Activated CD4-positive, alpha-beta T cell treated with anti-CD3 and anti-CD28 coated beads for 36 hours (primary cell): ENCODE measurements around the gene CCDC81. TPM values are rescaled to one million over a fixed set of nuclear protein-coding genes. Genes with fewer than 3 reads are reported as not detected.
A peak's percentile ranks its signal among the peaks of the same experiment; 100 is the strongest.

ENCODE experiments used
- ATAC-seq: fragments of 200-7000 bp; cut with Tn5 transposase; one replicate; pipeline ENCODE4 v1.10.0; 2021; ENCODE audit warnings: mild to moderate bottlenecking, moderate library complexity
- CTCF ChIA-PET: fragments of 350-600 bp; sonication (Branson Sonifier 250); formaldehyde crosslinking; loops from one replicate; lab custom pipeline; 2021; ENCODE audit warnings: antibody characterized with exemption; lab: Charles Lee
- POLR2A ChIA-PET: fragments of 350-600 bp; sonication (Branson Sonifier 250); formaldehyde crosslinking; loops from one replicate; lab custom pipeline; 2021; ENCODE audit warnings: antibody characterized with exemption, inconsistent platforms; lab: Charles Lee
- DNase-seq: peaks from one replicate; pipeline ENCODE4 v3.0.0-alpha.2; 2020
- H3K27ac Mint-ChIP-seq: one replicate; pipeline ENCODE4 v1.8.0; 2021; ENCODE audit warnings: mixed read lengths
- H3K27me3 Mint-ChIP-seq: one replicate; pipeline ENCODE4 v1.8.0; 2021; ENCODE audit warnings: mixed read lengths
- H3K36me3 Mint-ChIP-seq: one replicate; pipeline ENCODE4 v1.8.0; 2021; ENCODE audit warnings: low read depth, mixed read lengths
- H3K4me1 Mint-ChIP-seq: one replicate; pipeline ENCODE4 v1.8.0; 2021; ENCODE audit warnings: mixed read lengths
- H3K4me3 Mint-ChIP-seq: one replicate; pipeline ENCODE4 v1.8.0; 2021; ENCODE audit warnings: mild to moderate bottlenecking, moderate library complexity, mixed read lengths
- H3K9me3 Mint-ChIP-seq: one replicate; pipeline ENCODE4 v1.8.0; 2021; ENCODE audit warnings: low read depth, mixed read lengths
- intact Hi-C, 2 experiments: fragments of 100-400 bp; cut with DNase I in 1 of 2; cut with micrococcal nuclease in 1 of 2; formaldehyde crosslinking; loops; one replicate each; pipeline versions ENCODE4 v1.14.2 to v1.15.1; 2022 to 2024; cut with DNase I, micrococcal nuclease
- total RNA-seq, 2 experiments: library from RNA; stranded (reverse); gene quantifications; one replicate each; pipeline ENCODE4 v1.2.3, GENCODE V29; 2021

The CCDC81 gene
- total RNA-seq, 2 experiments from 2014 or later, result 0.79 to 0.82 TPM

DNA sequence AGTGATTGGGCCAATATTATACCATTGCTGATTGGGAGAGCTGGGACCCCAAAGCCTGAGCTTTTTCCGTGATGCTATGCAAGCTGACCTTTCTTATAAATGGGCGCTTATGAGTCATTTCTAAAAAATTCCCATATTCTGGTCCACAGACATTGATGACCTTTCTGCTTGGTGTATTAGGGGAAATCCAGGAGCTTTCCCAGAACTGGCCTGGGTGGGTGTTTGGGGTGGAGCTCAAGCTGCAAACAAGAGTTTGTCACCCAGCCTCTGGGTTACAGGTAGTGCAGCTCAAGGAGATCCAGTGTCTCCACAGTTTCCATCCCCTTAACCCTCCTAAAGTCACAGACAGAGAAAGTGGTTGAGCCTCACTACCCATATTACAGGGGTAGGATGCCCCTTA lies 67.7 kb downstream of the CCDC81 start:
- POLR2A ChIA-PET, result interaction anchor here (0.7 kb wide), 3 partner anchors 59 to 950 kb away, joined by 3 to 4 read pairs (median 3); no protein-coding TSS in a partner anchor
- Mint-ChIP-seq H3K9me3 (no peaks in the 10 kb centered on the region), H3K27ac (peak overlapping the region; percentile 55), H3K4me1 (peaks cover 28% of the 10 kb centered on the region), H3K4me3 (no peak overlapping the region), H3K27me3 (no peaks in the 10 kb centered on the region), H3K36me3 (peaks cover 4% of the 10 kb centered on the region)
- CTCF ChIA-PET, result interaction anchor here (0.9 to 1.7 kb wide), 4 partner anchors 12 to 166 kb away, joined by 3 to 14 read pairs (median 4); no protein-coding TSS in a partner anchor
- intact Hi-C loops, result loop anchor here in 1 of 2 experiments (10.0 kb wide), 1 partner anchor 588 kb away; the partner anchor contains the start of gene CCDC83
- DNase-seq (peak; percentile 38), ATAC-seq (peak; percentile 33)

DNA sequence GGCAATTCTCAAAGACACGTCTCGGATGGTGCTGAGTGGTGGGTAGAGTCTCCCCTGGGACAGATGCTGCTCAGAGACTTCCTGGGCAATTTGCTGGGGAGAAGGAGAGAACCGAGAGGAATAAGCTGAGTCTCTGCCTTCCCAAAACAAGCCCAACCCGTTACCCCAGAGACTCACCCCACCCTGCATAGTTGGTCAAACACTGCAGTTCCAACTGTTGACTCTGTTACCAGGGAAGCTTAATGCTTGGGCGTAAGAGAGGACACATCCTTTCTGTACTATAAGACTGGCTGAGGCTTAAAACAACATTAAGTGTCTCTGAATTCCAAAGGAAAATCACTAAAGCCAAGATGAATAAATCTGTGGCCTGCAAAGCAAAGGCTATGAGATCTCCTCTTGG lies 68.1 kb downstream of the CCDC81 start:
- Mint-ChIP-seq H3K27me3 (no peaks in the 10 kb centered on the region), H3K9me3 (no peaks in the 10 kb centered on the region), H3K27ac (peak overlapping the region; percentile 55), H3K4me3 (no peak overlapping the region), H3K36me3 (peaks cover 4% of the 10 kb centered on the region), H3K4me1 (peaks cover 28% of the 10 kb centered on the region)
- CTCF ChIA-PET, result interaction anchor here (0.9 to 1.7 kb wide), 4 partner anchors 11 to 165 kb away, joined by 3 to 14 read pairs (median 4); no protein-coding TSS in a partner anchor
- POLR2A ChIA-PET, result interaction anchor here (0.7 kb wide), 3 partner anchors 59 to 950 kb away, joined by 3 to 4 read pairs (median 3); no protein-coding TSS in a partner anchor
- DNase-seq, result no peak
- no peak for ATAC-seq
- intact Hi-C loops, result loop anchor here in 1 of 2 experiments (10.0 kb wide), 1 partner anchor 588 kb away; the partner anchor contains the start of gene CCDC83

- peaks cover 28% of the 10 kb centered on the region for H3K4me1 Mint-ChIP-seq
- no peaks in the 10 kb centered on the region for H3K9me3 Mint-ChIP-seq
- no peak for ATAC-seq
- no peaks in the 10 kb centered on the region for H3K27me3 Mint-ChIP-seq
- ChIA-PET POLR2A (no interaction called here), CTCF (interaction anchor here (0.9 to 1.7 kb wide), 4 partner anchors 11 to 165 kb away, joined by 3 to 14 read pairs (median 4); no protein-coding TSS in a partner anchor)
- peak overlapping the region; percentile 63 for H3K27ac Mint-ChIP-seq
- H3K36me3 Mint-ChIP-seq, result peaks cover 4% of the 10 kb centered on the region
- intact Hi-C loops, result loop anchor here in 1 of 2 experiments (10.0 kb wide), 1 partner anchor 589 kb away; the partner anchor contains the start of gene CCDC83
- DNase-seq, result no peak
- no peak overlapping the region for H3K4me3 Mint-ChIP-seq
These were observed 68.7 kb downstream of the CCDC81 start for GRCh38 chr11:86443415-86443814.

- ChIA-PET CTCF (interaction anchor here (1.0 to 1.3 kb wide), 2 partner anchors 9 to 10 kb away, joined by 4 read pairs; no protein-coding TSS in a partner anchor), POLR2A (no interaction called here)
- intact Hi-C loops, result loop anchor here in 1 of 2 experiments (10.0 kb wide), 1 partner anchor 590 kb away; the partner anchor contains the start of gene CCDC83
- Mint-ChIP-seq H3K4me3 (no peak overlapping the region), H3K27me3 (no peaks in the 10 kb centered on the region), H3K4me1 (peaks cover 28% of the 10 kb centered on the region), H3K27ac (no peak overlapping the region), H3K9me3 (no peaks in the 10 kb centered on the region), H3K36me3 (peaks cover 4% of the 10 kb centered on the region)
- no peak for ATAC-seq
- no peak for DNase-seq
These were observed 70.3 kb downstream of the CCDC81 start for GRCh38 chr11:86444981-86445380.

- CTCF ChIA-PET, result interaction anchor here (0.7 to 3.4 kb wide), 4 partner anchors 9 to 147 kb away, joined by 3 to 15 read pairs (median 4); no protein-coding TSS in a partner anchor
- DNase-seq (peak; percentile 25), ATAC-seq (peak; percentile 10)
- H3K4me1 Mint-ChIP-seq, result peaks cover 26% of the 10 kb centered on the region
- H3K27me3 Mint-ChIP-seq, result no peaks in the 10 kb centered on the region
- H3K36me3 Mint-ChIP-seq, result peaks cover 4% of the 10 kb centered on the region
- peak overlapping the region; percentile 17 for H3K27ac Mint-ChIP-seq
- intact Hi-C loops, result loop anchor here in 1 of 2 experiments (10.0 kb wide), 1 partner anchor 592 kb away; the partner anchor contains the start of gene CCDC83
- no peaks in the 10 kb centered on the region for H3K9me3 Mint-ChIP-seq
- no peak overlapping the region for H3K4me3 Mint-ChIP-seq
- POLR2A ChIA-PET, result no interaction called here
These were observed 71.7 kb downstream of the CCDC81 start for GRCh38 chr11:86446163-86446923.

DNA sequence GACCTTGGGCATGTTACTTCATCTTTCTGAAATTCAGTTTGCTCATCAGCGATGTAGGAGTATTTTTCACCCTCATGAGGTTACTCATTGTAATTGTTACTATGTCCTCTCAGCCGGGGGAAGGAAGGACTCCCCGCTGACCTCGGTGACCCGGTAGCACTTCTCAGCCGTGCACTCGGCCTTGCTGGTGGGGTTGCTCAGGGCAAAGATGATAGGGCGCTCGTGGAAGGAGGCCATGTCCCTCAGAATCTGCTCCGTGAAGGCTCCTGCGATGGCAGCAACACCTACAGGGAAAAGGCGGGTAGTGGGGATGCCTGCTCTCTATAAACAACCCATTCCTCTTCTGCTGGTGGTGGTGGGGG lies 72.2 kb downstream of the CCDC81 start:
- Mint-ChIP-seq H3K27me3 (no peaks in the 10 kb centered on the region), H3K4me1 (peaks cover 26% of the 10 kb centered on the region), H3K9me3 (no peaks in the 10 kb centered on the region), H3K27ac (peak overlapping the region; percentile 17), H3K36me3 (peaks cover 4% of the 10 kb centered on the region), H3K4me3 (no peak overlapping the region)
- DNase-seq, result no peak
- CTCF ChIA-PET, result interaction anchor here (0.7 to 3.4 kb wide), 3 partner anchors 10 to 147 kb away, joined by 3 to 15 read pairs (median 3); no protein-coding TSS in a partner anchor
- POLR2A ChIA-PET, result no interaction called here
- intact Hi-C loops, result loop anchor here in 1 of 2 experiments (10.0 kb wide), 1 partner anchor 592 kb away; the partner anchor contains the start of gene CCDC83
- no peak for ATAC-seq

DNA sequence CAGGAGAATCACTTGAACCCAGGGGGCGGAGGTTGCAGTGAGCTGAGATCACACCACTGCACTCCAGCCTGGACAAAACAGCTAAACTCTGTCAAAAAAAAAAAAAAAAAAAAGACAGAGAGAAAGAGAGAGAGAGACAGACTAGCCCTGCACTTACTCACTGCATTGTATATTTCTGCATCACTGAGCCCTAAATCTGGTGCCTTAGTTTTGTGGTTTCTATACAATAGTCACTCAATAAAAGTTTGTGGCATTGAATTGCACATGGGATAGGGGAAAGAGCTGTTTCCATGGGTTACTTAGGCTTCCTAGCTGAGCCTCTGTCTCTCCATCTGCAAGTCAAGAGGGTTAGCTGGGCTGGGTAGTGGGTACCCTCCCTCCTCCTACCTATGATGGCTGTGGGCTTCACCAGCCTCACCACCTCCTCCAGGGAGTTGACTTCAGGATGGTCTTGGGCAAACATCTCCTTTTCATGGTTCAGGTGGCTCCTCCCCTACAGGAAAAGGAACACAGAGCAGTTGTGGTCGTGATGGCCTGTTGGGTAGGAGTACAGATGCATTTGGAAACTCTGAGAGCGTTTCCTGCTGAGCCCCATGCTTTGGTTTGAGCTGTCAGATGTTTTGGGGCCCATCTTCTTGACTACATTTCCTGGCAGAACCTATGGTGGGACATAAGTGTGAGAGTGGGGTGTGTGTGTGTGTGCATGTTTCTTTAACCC lies 73.2 kb downstream of the CCDC81 start:
- Mint-ChIP-seq H3K27ac (no peak overlapping the region), H3K9me3 (no peaks in the 10 kb centered on the region), H3K4me3 (no peak overlapping the region), H3K4me1 (peaks cover 21% of the 10 kb centered on the region), H3K36me3 (peaks cover 4% of the 10 kb centered on the region), H3K27me3 (no peaks in the 10 kb centered on the region)
- intact Hi-C loops, result loop anchor here in 1 of 2 experiments (10.0 kb wide), 1 partner anchor 593 kb away; the partner anchor contains the start of gene CCDC83
- ChIA-PET CTCF (interaction anchor here (1.0 to 3.4 kb wide), 3 partner anchors 9 to 172 kb away, joined by 3 to 15 read pairs (median 11); no protein-coding TSS in a partner anchor), POLR2A (interaction anchor here (0.6 kb wide), 1 partner anchor 695 kb away, joined by 5 read pairs; no protein-coding TSS in a partner anchor)
- ATAC-seq (peak; percentile 91), DNase-seq (peak; percentile 64)

DNA sequence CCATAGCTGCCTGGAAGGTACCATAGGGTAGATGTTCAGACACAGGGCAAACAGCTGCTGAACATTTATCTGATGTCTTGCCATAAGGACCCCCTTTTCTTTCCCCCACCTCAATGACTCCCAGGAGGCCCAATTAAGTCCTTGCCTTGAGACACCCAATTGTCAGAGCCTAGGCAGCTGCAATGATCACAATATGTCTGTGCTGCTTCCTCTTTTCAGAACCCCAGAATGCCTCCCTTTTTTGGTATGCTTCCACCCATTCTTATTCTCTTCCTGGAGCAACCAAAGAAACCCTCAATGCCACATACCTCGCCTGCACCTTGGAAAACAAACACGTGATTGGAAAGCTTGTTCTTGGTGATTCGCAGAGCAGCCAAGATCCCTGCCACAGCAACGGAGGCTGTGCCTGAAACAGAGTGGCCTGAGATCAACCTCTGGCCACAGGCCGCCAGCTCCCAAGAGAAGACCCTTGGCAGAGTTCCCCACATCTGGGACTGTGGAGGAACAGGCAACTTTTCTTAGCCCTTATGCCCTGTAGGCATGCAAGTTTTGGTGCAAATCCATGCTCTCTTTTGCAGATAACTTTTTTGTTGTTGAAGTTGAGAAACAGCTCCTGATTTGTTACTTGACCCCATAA lies 75.4 kb downstream of the CCDC81 start:
- Mint-ChIP-seq H3K27ac (no peak overlapping the region), H3K4me1 (peaks cover 6% of the 10 kb centered on the region), H3K9me3 (no peaks in the 10 kb centered on the region), H3K4me3 (no peak overlapping the region), H3K36me3 (peaks cover 2% of the 10 kb centered on the region), H3K27me3 (no peaks in the 10 kb centered on the region)
- ChIA-PET CTCF (interaction anchor here (0.6 to 2.8 kb wide), 3 partner anchors 158 to 389 kb away, joined by 3 to 11 read pairs (median 3); no protein-coding TSS in a partner anchor), POLR2A (no interaction called here)
- ATAC-seq, result no peak
- intact Hi-C loops, result loop anchor here in 1 of 2 experiments (10.0 kb wide), 1 partner anchor 595 kb away; the partner anchor contains the start of gene CCDC83
- DNase-seq, result no peak

- ChIA-PET CTCF (interaction anchor here (0.7 to 4.7 kb wide), 11 partner anchors 8 to 417 kb away, joined by 3 to 26 read pairs (median 4); no protein-coding TSS in a partner anchor), POLR2A (no interaction called here)
- no peaks in the 10 kb centered on the region for H3K27me3 Mint-ChIP-seq
- H3K9me3 Mint-ChIP-seq, result no peaks in the 10 kb centered on the region
- peaks cover 10% of the 10 kb centered on the region for H3K4me1 Mint-ChIP-seq
- ATAC-seq (no peak), DNase-seq (no peak)
- no peak overlapping the region for H3K27ac Mint-ChIP-seq
- no peaks in the 10 kb centered on the region for H3K36me3 Mint-ChIP-seq
- intact Hi-C loops, result no loop called here
- H3K4me3 Mint-ChIP-seq, result no peak overlapping the region
These were observed 78.8 kb downstream of the CCDC81 start for GRCh38 chr11:86453290-86454030.
